Measurements from ENCODE around the gene PLXNC1.

The PLXNC1 gene

DNA sequence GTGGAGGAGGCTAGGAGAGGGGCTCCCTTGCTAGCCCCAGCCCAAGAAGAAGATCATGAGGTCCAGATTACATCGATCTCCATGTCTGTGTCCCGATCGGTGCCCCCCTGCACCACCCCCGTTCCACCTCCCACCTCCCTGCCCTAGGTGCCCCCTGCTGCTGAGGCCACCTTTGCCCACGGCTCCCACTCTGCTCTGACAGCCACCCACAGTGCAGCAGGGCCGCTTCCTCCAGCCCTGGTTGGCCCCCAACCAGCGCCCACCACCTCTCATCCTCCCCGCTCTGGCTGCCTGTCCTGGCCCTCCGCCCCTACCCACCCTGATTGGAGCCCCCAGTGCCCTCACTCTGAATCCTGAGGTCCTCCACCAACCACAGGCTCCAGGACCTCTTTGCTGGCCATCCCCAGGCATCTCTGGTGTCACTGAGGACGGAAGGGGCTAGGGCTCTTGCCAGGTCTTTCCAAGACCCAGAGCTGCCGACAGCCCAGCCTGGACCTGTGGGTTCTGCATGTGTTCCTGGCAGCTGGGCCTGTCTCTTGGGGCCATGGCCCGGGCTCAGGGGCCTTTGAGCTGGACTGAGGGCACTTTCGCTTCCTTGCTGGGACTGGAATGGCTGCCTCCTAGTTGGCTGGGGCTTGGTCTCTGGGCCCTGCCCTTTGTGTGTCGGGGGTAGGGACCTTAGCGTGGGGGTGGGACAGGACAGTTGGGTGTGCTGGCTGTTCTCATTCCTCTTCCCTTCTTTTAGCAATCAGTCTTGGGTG, 7.2 kb upstream of the PLXNC1 start:
- Histone ChIP-seq H3K9ac (ENCODE audit: low read length) (no peak overlapping the region), H4K91ac (ENCODE audit: low read depth, low read length) (no peak overlapping the region), H2BK120ac (ENCODE audit: insufficient read depth, low read length, poor library complexity) (no peak overlapping the region), H3K79me2 (ENCODE audit: control insufficient read depth, insufficient read depth, low read length, poor library complexity) (no peaks in the 10 kb centered on the region), H2AFZ (ENCODE audit: insufficient read depth, low read length, poor library complexity) (no peak overlapping the region), H3K4me3 (ENCODE audit: low read depth, low read length) (no peak overlapping the region), H2BK12ac (ENCODE audit: low read length) (no peak overlapping the region), H3K18ac (ENCODE audit: low read length) (no peak overlapping the region), H3K23ac (ENCODE audit: low read length) (no peak overlapping the region), H3K79me1 (ENCODE audit: low read length) (no peaks in the 10 kb centered on the region), H2BK5ac (ENCODE audit: low read depth, low read length, poor library complexity) (no peak overlapping the region), H3K4me2 (ENCODE audit: low read length) (no peak overlapping the region), H3K36me3 (ENCODE audit: control insufficient read depth in 1 of 2, insufficient read depth in 2 of 2, low read length in 2 of 2) (no peaks in the 10 kb centered on the region), H4K12ac (ENCODE audit: low read depth, low read length) (no peak overlapping the region), H4K8ac (ENCODE audit: low read depth, low read length) (no peak overlapping the region), H3K9me3 (ENCODE audit: insufficient read depth, low read depth, low read length) (no peaks in the 10 kb centered on the region), H3K4ac (ENCODE audit: low read depth, low read length) (no peak overlapping the region), H3K27me3 (ENCODE audit: insufficient read depth, low read length) (no peaks in the 10 kb centered on the region), H3K4me1 (ENCODE audit: control insufficient read depth in 1 of 2, insufficient read depth in 2 of 2, low read length in 2 of 2) (no peaks in the 10 kb centered on the region), H3K14ac (ENCODE audit: low read length) (no peak overlapping the region), H3K27ac (ENCODE audit: low read depth, low read length) (no peak overlapping the region), H2AK5ac (ENCODE audit: low read length) (no peak overlapping the region)
- DNase-seq: no peak
- no CpG with 5 or more reads among the region's 15 CpGs for WGBS (ENCODE audit: extremely low coverage, insufficient coverage, insufficient read length)

DNA sequence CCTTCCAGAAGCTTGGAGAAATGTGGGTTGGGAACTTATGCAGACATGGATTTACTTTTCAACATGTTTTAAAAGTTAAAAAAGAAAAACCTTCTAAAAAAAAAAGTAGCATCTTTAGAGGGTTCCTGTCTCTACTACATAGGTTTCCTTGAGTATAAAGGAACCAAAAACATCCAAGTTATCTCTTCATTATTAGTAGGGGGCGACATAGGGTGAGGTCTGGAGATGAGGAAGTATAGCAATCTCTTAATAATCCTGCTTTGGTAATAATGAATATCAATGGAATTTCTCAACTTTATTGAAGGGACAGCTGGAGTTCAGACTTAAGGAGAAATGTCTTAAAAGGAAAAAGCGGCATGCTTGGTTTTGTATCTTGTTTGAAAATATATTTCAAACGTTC, 6.5 kb upstream of the PLXNC1 start:
- no peak overlapping the region for H3K4me3 ChIP-seq (ENCODE audit: low read depth, low read length)
- H2AFZ ChIP-seq (ENCODE audit: insufficient read depth, low read length, poor library complexity): no peak overlapping the region
- no peak overlapping the region for H4K12ac ChIP-seq (ENCODE audit: low read depth, low read length)
- H3K27ac ChIP-seq (ENCODE audit: low read depth, low read length): no peak overlapping the region
- H3K36me3 ChIP-seq (ENCODE audit: control insufficient read depth in 1 of 2, insufficient read depth in 2 of 2, low read length in 2 of 2): no peaks in the 10 kb centered on the region
- H3K4me2 ChIP-seq (ENCODE audit: low read length): no peak overlapping the region
- no peak overlapping the region for H2BK5ac ChIP-seq (ENCODE audit: low read depth, low read length, poor library complexity)
- H2BK120ac ChIP-seq (ENCODE audit: insufficient read depth, low read length, poor library complexity): no peak overlapping the region
- no peak overlapping the region for H4K91ac ChIP-seq (ENCODE audit: low read depth, low read length)
- no peaks in the 10 kb centered on the region for H3K79me2 ChIP-seq (ENCODE audit: control insufficient read depth, insufficient read depth, low read length, poor library complexity)
- DNase-seq: no peak
- no peaks in the 10 kb centered on the region for H3K27me3 ChIP-seq (ENCODE audit: insufficient read depth, low read length)
- no peak overlapping the region for H2BK12ac ChIP-seq (ENCODE audit: low read length)
- H3K4ac ChIP-seq (ENCODE audit: low read depth, low read length): no peak overlapping the region
- no peaks in the 10 kb centered on the region for H3K79me1 ChIP-seq (ENCODE audit: low read length)
- H3K4me1 ChIP-seq (ENCODE audit: control insufficient read depth in 1 of 2, insufficient read depth in 2 of 2, low read length in 2 of 2): no peaks in the 10 kb centered on the region
- H2AK5ac ChIP-seq (ENCODE audit: low read length): no peak overlapping the region
- no CpG with 5 or more reads among the region's 3 CpGs for WGBS (ENCODE audit: extremely low coverage, insufficient coverage, insufficient read length)
- no peak overlapping the region for H4K8ac ChIP-seq (ENCODE audit: low read depth, low read length)
- no peak overlapping the region for H3K18ac ChIP-seq (ENCODE audit: low read length)
- no peak overlapping the region for H3K14ac ChIP-seq (ENCODE audit: low read length)
- H3K9me3 ChIP-seq (ENCODE audit: insufficient read depth, low read depth, low read length): no peaks in the 10 kb centered on the region
- H3K23ac ChIP-seq (ENCODE audit: low read length): no peak overlapping the region
- no peak overlapping the region for H3K9ac ChIP-seq (ENCODE audit: low read length)

DNA sequence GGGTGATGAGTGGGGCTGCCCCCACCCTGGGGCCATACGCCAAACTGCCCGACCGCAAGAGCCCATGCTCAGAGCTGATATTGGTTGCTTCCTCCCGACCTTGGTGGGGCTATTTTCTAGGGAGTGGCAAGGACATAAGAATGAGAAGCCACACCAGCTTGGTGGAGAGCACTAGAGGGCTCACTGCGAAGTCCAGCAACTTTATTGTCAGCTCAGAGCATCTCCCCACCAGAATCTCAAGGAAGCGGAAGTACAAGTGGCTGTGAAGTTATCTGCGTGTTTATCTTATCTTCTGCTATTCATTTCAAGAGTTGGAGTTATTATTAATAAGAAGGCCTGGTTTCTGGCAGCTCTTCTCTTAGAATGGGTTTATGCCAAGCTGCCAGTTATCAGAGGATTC, 4.9 kb upstream of the PLXNC1 start:
- H3K36me3 ChIP-seq (ENCODE audit: control insufficient read depth in 1 of 2, insufficient read depth in 2 of 2, low read length in 2 of 2): no peaks in the 10 kb centered on the region
- H2BK12ac ChIP-seq (ENCODE audit: low read length): no peak overlapping the region
- no peak overlapping the region for H4K12ac ChIP-seq (ENCODE audit: low read depth, low read length)
- H4K8ac ChIP-seq (ENCODE audit: low read depth, low read length): no peak overlapping the region
- H2AFZ ChIP-seq (ENCODE audit: insufficient read depth, low read length, poor library complexity): no peak overlapping the region
- no peak overlapping the region for H3K4me3 ChIP-seq (ENCODE audit: low read depth, low read length)
- DNase-seq: no peak
- no peak overlapping the region for H3K14ac ChIP-seq (ENCODE audit: low read length)
- WGBS (ENCODE audit: extremely low coverage, insufficient coverage, insufficient read length): no CpG with 5 or more reads among the region's 7 CpGs
- H3K18ac ChIP-seq (ENCODE audit: low read length): no peak overlapping the region
- H2BK5ac ChIP-seq (ENCODE audit: low read depth, low read length, poor library complexity): no peak overlapping the region
- H3K27me3 ChIP-seq (ENCODE audit: insufficient read depth, low read length): peaks cover 13% of the 10 kb centered on the region
- H3K4me1 ChIP-seq (ENCODE audit: control insufficient read depth in 1 of 2, insufficient read depth in 2 of 2, low read length in 2 of 2): peaks cover 0 to 2% of the 10 kb centered on the region in 2 experiments
- no peak overlapping the region for H3K4ac ChIP-seq (ENCODE audit: low read depth, low read length)
- no peak overlapping the region for H2BK120ac ChIP-seq (ENCODE audit: insufficient read depth, low read length, poor library complexity)
- H3K27ac ChIP-seq (ENCODE audit: low read depth, low read length): no peak overlapping the region
- H4K91ac ChIP-seq (ENCODE audit: low read depth, low read length): no peak overlapping the region
- H2AK5ac ChIP-seq (ENCODE audit: low read length): no peak overlapping the region
- H3K79me1 ChIP-seq (ENCODE audit: low read length): no peaks in the 10 kb centered on the region
- no peak overlapping the region for H3K4me2 ChIP-seq (ENCODE audit: low read length)
- H3K23ac ChIP-seq (ENCODE audit: low read length): no peak overlapping the region
- no peak overlapping the region for H3K9ac ChIP-seq (ENCODE audit: low read length)
- H3K9me3 ChIP-seq (ENCODE audit: insufficient read depth, low read depth, low read length): no peaks in the 10 kb centered on the region
- no peaks in the 10 kb centered on the region for H3K79me2 ChIP-seq (ENCODE audit: control insufficient read depth, insufficient read depth, low read length, poor library complexity)

DNA sequence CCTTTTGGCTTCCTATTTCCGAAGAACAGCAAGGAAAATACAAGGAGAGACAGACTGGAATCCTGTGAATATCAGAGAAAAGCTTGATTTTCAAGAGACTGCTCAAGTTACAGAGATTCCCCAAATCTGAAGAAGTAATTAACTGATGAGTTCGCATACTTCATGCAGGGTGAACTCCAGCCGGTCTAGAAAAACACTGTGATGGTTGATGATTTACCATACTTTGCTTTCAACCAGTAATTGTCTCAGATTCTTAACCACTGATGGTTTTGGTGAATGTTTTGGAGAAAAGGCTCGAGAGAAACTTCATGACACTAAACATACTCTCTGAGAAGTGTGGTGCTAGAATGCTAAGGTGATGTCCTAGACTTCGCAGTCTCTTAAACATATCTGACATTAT, 4.4 kb upstream of the PLXNC1 start:
- no peak for DNase-seq
- no CpG with 5 or more reads among the region's 5 CpGs for WGBS (ENCODE audit: extremely low coverage, insufficient coverage, insufficient read length)

More for the DNA sequence above, 4.4 kb upstream of the PLXNC1 start:
- Histone ChIP-seq H3K9me3 (ENCODE audit: insufficient read depth, low read depth, low read length) (no peaks in the 10 kb centered on the region), H3K27ac (ENCODE audit: low read depth, low read length) (no peak overlapping the region), H3K4ac (ENCODE audit: low read depth, low read length) (no peak overlapping the region), H3K4me3 (ENCODE audit: low read depth, low read length) (no peak overlapping the region), H2AK5ac (ENCODE audit: low read length) (no peak overlapping the region), H3K79me2 (ENCODE audit: control insufficient read depth, insufficient read depth, low read length, poor library complexity) (no peaks in the 10 kb centered on the region), H3K36me3 (ENCODE audit: control insufficient read depth in 1 of 2, insufficient read depth in 2 of 2, low read length in 2 of 2) (no peaks in the 10 kb centered on the region), H4K91ac (ENCODE audit: low read depth, low read length) (no peak overlapping the region), H4K8ac (ENCODE audit: low read depth, low read length) (no peak overlapping the region), H3K18ac (ENCODE audit: low read length) (no peak overlapping the region), H2BK120ac (ENCODE audit: insufficient read depth, low read length, poor library complexity) (no peak overlapping the region), H3K4me2 (ENCODE audit: low read length) (no peak overlapping the region), H3K14ac (ENCODE audit: low read length) (no peak overlapping the region), H2AFZ (ENCODE audit: insufficient read depth, low read length, poor library complexity) (no peak overlapping the region), H2BK5ac (ENCODE audit: low read depth, low read length, poor library complexity) (no peak overlapping the region), H3K79me1 (ENCODE audit: low read length) (no peaks in the 10 kb centered on the region), H4K12ac (ENCODE audit: low read depth, low read length) (no peak overlapping the region), H3K9ac (ENCODE audit: low read length) (no peak overlapping the region), H3K23ac (ENCODE audit: low read length) (no peak overlapping the region), H3K4me1 (ENCODE audit: control insufficient read depth in 1 of 2, insufficient read depth in 2 of 2, low read length in 2 of 2) (peaks cover 2% of the 10 kb centered on the region in 2 experiments), H2BK12ac (ENCODE audit: low read length) (no peak overlapping the region), H3K27me3 (ENCODE audit: insufficient read depth, low read length) (peaks cover 16% of the 10 kb centered on the region)
